Measurements from ENCODE around the gene CA5A. TPM values are rescaled to one million over a fixed set of nuclear protein-coding genes. Genes with fewer than 3 reads are reported as not detected.

CA5A gene
- total and polyA plus RNA-seq, 12 donors = 0.15 to 0.65 (median 0.29) TPM; not detected in 7

GRCh38 chr16:87843678-87844105, 92.6 kb downstream of the CA5A start:
- peaks cover 0 to 44% (median 0%) of the 10 kb centered on the region in 9 donors for H3K36me3 ChIP-seq
- WGBS, 2 donors = 84 to 91% methylated on average over 17 of the region's 17 CpGs

DNA sequence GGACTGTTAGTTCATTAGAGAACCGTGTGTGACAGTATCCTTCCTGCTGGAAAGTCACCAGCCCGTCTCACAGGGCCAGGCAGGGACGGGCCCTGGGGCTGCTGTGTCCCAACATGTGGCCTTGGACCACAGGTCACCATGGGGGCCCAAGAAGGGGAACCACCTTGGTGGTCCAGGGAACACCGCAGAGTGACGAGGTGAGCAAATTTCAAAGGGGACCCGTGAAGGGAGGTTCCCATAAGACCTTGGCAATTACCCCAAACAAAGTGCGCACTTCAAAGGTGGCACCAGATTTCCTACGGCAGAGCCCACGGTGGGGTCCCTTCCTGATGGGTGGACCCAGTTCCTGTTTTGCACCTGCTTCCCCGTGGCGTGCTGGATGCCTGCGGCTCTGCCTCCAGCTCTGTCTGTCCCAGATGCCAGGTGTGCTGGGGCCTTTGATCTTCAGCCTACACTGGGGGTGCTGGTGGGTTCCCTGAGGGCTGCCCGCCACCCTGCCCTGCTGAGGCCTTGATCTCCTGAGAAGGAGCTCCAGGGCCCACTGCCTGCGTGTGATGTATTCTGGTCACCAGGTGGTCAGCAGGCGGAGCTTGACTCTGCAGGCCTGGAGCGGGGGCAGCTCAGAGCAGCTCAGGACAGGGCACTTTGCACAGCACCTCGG, 94.0 kb downstream of the CA5A start:
- H3K4me3 ChIP-seq = no peak overlapping the region
- H3K27ac ChIP-seq = no peak overlapping the region
- DNase-seq (no peak), ATAC-seq (no peak)
- no peaks in the 10 kb centered on the region for H3K27me3 ChIP-seq
- 80 to 86% methylated on average over 17 of the region's 17 CpGs for WGBS, 2 donors
- H3K9me3 ChIP-seq = no peaks in the 10 kb centered on the region
- H3K36me3 ChIP-seq = peaks cover 0 to 51% (median 0%) of the 10 kb centered on the region in 9 donors
- no peak for TF ChIP-seq CTCF (IDR thresholded peaks at IDR 0.05)
- intact Hi-C loops (cut with DNase I) = no loop called here
- peaks cover 0 to 15% (median 9%) of the 10 kb centered on the region in 9 donors for H3K4me1 ChIP-seq

More at GRCh38 chr16:87843678-87844105, 92.6 kb downstream of the CA5A start:
- no peak for DNase-seq
- Histone ChIP-seq H3K27ac (peak overlapping the region in 1 of 10 donors; percentile 47), H3K27me3 (no peaks in the 10 kb centered on the region), H3K4me3 (no peak overlapping the region), H3K4me1 (peaks cover 0 to 15% (median 6%) of the 10 kb centered on the region in 9 donors), H3K9me3 (no peaks in the 10 kb centered on the region)
- intact Hi-C loops (cut with DNase I) = no loop called here
- no peak for TF ChIP-seq CTCF (IDR thresholded peaks at IDR 0.05)
- ATAC-seq = no peak

- WGBS, 2 donors = 93 to 94% methylated on average over 22 of the region's 22 CpGs
- intact Hi-C loops (cut with DNase I) = no loop called here
- no peak overlapping the region for H3K27ac ChIP-seq
These were observed 94.8 kb downstream of the CA5A start for GRCh38 chr16:87841340-87842208.

More at GRCh38 chr16:87841340-87842208, 94.8 kb downstream of the CA5A start:
- no peaks in the 10 kb centered on the region for H3K27me3 ChIP-seq
- H3K9me3 ChIP-seq = no peaks in the 10 kb centered on the region
- peaks cover 0 to 14% (median 8%) of the 10 kb centered on the region in 9 donors for H3K4me1 ChIP-seq
- no peak for TF ChIP-seq CTCF (IDR thresholded peaks at IDR 0.05)
- ATAC-seq (no peak), DNase-seq (no peak)
- peaks cover 0 to 57% (median 0%) of the 10 kb centered on the region in 9 donors for H3K36me3 ChIP-seq
- no peak overlapping the region for H3K4me3 ChIP-seq
